Non-pigmented ciliary epithelial cell (primary cell): ENCODE data around the gene TCL1A.

Source experiments
- DNase-seq: peaks from one replicate; pipeline ENCODE4 v3.0.0-alpha.2; 2010; ENCODE audit warnings: low read depth

Gene TCL1A

DNA sequence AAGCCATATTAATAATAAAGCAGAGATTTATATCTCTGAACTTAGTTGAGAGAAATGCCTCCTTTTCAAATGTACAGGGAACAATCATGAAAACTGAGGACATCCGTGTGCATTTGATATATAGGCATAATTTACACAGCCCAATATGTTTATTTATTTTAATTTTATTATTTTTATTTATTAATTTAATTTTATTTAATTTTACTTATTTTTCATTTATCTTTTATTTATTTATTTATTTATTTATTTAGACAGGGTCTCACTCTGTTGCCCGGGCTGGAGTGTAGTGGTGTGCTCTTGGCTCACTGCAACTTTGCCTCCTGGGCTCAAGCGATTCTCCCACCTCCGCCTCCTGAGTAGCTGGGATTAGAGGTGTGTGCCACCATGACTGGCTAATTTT lies 8.4 kb downstream of the TCL1A start:
- no peak for DNase-seq

DNA sequence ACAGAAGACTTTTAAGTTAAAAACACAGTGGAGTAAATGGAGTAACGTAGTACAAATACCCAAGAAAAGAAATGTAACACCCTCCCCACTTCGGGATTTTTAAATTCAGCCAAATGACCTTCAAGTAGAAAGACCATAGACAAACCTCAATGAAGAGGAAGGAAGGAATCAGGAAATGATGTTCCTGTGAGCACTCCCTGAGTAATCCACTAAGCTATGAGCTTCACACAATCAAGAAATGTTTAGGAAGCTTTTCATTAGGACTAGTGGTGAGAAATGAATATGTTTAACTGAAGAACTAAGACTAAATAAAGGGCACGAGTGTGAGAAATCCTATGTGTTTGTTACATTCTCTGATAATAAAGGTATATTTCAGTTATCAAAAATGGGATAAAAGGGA lies 10.1 kb downstream of the TCL1A start:
- DNase-seq: no peak

DNA sequence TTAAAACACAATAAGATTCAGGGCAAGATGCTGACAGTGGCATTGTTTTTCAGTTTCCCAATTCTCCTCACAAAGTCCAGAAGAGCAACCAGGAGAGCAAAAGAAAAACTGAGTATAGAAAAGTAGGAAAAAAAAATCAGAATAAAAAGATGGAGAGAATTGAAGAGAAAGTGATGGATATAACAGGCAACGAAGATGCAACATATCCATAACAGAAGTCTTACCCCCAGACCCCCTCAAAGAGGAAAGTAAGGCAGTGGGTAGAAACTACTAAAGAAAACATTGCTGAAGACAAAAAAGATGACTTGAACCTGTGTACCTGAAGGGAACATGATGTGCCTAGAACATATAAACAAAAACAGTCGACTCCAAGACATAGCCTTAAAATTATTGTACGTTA lies 10.6 kb downstream of the TCL1A start:
- no peak for DNase-seq

DNA sequence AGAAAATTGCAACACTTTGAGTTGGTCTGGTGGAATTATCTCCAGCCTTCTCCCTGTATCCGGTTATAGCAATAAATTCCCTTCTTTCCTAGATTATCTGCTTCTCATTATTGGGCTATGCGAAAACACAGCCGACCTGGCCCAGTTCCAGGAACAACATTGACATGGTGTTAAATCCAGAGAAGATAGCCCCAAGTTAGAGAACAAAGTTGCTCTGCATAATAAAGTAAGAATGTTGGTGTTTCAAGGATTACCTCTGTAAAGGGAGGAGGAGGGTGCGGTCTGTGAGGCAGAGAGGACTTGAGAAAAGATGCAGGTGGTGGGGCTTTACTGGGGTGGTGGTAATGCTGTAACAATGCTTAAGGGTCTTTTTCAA lies 12.1 kb downstream of the TCL1A start:
- no peak for DNase-seq

DNA sequence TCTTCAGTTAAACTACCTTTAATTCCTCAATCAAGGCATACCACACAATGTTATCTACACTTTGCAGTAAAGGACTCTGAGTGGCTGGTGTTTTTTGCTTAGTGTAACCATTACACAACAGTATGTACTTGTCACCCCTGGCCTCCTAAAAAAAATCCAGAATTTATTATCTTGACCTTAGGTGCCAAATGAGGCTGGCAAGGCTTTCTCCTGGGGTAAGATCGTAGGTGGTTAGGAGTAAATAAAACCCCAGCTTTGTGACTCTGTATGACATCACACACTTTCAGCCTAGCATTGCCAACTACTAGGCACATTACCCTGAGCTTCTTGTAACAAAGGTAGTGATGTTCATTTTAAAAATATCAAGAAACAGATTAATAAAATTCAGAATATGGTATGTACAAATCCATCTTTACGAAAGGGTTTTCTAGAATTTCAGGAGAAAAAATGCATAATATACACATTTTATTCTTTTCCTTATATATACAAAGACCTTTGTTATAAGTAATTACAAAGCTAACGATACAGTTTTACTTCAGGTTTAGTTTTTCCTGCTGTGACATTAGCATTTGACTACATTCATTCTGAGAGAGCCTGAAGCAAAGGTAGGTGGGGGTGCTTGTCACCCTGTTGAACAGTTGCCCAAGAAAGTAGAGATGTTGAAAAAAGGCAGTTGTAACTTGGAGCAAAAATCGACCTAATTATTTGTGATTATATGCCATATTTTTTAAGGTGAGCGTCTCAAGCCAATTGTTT lies 13.5 kb downstream of the TCL1A start:
- no peak for DNase-seq

DNA sequence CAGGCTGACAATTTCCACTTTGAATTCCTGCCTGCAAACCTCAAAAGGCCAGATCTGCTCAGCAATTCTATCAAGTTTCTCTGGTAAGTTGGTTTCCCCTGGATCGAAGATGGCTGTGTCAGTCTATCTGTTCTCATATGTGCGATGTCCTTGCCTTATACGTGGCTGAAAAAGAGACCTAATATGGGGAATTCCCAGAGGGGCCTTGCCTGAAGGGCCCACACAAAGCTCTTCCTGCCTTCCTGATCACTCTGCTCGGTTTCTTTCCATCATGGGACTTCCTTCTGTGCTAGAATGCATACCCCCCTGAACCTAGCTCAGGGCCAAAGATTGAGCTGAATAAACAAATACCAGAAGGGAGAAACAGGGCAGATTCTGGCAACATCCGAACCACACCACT lies 14.5 kb downstream of the TCL1A start:
- no peak for DNase-seq

DNA sequence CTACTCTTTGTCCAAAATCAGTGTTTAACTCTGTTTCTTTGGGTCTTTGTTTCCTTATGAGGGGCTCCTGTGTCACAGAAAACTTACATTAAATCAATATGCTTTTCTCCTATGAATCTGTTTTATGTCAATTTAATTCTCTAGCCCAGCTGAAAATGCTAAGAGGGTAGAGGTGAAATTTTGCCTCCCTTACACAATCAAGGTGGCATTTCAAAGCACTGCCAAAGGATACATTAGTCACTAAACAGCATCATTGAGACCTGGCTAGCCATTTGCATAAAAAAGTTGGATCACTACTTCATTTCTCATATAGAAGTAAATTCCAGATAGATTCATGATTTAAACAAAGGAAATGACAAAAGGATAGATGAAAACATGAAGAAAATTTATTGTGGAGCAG lies 15.6 kb downstream of the TCL1A start:
- DNase-seq: no peak

DNA sequence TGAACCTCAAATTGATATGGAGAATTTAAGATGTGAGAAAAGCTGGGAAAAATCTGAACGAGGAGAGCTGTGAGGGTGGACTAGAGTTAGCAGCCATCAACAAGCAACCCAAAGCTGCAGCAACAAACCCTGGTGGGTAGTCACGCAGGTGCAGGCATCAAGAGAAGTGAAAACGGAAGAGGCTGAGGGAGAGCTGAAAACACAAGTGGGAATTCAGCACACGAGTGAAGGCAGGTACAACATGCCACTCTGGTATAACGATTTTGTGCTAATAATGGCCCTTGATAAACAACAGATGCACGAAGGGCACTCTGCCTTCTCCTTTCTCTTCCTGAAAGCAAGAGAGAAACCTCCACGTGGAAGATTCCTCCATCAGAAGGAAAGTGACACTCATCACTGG lies 16.2 kb downstream of the TCL1A start:
- no peak for DNase-seq

DNA sequence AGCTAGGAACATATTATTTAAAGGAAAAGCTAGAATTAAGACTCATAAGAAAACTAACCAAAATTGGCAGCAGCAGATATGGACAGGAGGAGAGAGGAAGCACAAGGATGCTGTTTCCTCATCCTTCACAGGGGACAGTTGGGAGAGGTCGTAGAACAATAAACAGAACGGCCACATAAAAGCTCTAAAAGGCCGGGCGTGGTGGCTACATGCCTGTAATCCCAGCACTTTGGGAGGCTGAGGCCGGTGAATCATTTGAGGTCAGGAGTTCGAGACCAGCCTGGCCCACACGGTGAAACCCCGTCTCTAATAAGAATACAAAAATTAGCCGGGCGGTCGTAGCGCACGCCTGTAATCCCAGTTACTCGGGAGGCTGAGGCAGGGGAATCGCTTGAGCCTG lies 17.2 kb downstream of the TCL1A start:
- no peak for DNase-seq

DNA sequence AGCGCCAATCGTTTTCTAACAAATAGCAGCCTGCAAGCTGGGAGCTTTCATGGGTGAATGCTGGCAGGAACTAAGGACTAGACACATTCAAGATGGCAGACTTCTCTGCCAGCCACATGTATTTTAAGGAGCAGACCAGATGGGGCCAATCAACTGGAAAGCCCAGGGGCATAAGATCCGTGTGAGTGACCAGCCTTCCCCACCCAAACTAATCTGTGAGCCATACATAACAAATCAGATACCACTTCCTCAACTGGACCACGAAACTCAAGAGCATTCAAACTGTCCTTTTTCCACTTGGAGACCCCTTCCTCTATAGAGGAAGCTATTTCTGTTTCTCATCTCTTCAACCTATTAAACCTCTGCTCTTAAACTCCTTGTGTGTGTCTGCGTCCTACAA lies 18.0 kb downstream of the TCL1A start:
- no peak for DNase-seq

DNA sequence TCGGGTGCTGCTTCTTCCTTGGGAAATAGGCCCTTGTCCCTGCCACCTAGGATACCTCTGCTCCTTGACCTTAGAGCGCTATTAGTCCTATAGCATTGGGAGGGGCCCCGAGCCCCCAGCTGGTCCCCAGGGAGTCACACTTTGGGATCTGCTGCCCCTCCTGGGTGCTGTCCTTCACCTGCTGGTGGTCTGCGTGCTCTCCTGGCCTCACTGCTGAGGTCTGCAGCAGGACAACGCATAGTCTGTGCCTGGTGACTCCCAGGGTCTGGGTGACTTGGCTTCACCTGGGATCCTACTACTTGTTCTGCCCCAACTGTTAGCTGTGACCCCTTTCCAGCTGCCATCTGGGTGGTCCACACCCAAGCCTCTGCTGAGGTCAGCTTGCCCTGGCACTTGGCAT lies 18.9 kb downstream of the TCL1A start:
- DNase-seq: no peak

DNA sequence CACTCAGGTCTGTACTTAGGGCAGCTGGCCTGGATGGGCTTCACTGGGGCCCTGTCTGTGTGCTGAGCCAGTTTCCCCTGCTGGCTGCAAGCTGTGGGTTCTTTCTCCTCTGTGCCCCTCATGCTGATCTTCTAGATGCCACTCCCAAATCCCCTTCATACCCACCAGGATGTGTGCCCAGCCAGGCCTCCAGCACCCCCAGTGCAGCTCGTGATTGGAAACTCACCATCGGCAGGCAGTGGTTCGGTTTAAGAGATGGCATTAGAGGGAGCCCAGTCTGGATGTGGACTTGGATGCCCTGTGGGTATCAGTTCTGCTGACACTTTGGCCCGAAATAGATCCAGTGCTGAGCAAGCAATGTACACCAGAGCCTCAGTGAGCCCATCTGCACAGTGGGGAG lies 21.8 kb downstream of the TCL1A start:
- DNase-seq: no peak

DNA sequence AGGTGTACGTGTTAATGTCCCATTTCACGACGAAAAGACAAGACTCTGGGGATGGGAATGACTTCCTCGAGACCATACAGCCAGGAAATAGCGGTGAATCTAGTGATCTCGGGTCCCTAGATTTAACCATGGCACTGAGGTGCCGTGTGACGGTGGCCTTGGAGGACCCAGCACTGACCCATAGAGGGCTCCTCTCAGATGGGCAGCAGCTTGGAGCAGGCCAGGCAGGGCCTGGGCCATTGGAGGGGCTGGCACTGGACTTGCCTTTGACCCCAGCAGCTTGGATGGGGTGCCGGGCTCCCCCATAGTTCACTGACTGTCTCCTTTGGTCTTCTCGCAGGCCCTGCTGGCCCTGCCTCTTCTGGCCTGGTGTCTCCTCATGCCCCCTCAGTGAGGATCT lies 22.3 kb downstream of the TCL1A start:
- DNase-seq: no peak

DNA sequence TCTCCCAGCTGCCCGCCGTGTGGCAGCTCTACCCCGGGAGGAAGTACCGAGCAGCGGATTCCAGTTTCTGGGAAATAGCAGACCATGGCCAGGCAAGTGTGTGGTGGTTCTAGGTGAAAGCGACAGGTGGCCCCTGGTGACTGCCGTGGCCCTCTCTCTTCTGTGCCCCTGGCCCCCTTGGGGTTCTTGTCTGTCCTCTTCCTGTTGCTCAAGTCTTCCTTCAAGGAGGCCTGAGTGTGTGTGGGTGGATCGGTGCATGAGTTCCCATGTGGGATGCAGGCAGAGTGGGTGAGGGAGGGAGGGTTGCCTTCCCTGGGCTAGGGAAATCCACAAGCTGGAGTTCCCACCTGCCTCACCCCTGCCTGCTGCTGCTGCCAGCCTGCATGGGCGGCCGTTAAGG lies 23.1 kb downstream of the TCL1A start:
- no peak for DNase-seq

DNA sequence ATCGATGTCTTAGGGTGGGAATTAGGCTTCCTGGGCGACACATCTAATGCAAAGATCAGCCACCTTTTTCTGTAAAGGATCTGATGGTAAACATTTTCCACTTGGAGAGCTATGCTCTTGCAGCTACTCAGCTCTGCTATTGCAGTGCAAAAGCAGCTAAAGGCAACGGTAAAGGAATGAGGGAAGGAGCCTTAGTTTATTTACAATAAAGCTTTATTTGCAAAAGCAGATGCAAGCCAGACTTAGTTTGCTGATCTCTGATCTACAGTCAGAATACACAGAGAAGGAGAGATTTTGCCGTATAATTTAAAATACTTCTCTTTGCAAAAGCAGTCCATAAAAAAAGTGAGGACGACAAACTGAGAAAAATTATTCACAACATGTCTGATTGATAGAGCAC lies 24.5 kb downstream of the TCL1A start:
- DNase-seq: no peak

DNA sequence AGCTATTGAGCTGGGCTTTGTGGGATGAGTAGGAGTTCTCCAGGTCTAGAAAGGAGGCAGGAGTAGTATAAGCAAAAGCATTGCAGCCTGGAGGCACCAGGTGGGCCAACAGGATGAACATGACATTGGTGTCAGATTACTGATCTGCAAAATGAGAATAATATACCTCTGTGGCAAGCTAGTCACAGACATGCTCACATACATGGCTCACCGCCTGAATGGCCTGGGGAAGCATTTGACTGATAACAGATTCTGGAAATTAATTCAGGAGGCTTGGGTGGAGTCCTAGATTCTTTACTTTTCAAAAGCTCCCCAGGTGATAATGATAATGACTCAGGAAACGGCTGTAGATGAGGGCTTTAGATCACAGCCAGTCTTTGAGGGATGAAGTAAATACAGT lies 27.0 kb downstream of the TCL1A start:
- no peak for DNase-seq

DNA sequence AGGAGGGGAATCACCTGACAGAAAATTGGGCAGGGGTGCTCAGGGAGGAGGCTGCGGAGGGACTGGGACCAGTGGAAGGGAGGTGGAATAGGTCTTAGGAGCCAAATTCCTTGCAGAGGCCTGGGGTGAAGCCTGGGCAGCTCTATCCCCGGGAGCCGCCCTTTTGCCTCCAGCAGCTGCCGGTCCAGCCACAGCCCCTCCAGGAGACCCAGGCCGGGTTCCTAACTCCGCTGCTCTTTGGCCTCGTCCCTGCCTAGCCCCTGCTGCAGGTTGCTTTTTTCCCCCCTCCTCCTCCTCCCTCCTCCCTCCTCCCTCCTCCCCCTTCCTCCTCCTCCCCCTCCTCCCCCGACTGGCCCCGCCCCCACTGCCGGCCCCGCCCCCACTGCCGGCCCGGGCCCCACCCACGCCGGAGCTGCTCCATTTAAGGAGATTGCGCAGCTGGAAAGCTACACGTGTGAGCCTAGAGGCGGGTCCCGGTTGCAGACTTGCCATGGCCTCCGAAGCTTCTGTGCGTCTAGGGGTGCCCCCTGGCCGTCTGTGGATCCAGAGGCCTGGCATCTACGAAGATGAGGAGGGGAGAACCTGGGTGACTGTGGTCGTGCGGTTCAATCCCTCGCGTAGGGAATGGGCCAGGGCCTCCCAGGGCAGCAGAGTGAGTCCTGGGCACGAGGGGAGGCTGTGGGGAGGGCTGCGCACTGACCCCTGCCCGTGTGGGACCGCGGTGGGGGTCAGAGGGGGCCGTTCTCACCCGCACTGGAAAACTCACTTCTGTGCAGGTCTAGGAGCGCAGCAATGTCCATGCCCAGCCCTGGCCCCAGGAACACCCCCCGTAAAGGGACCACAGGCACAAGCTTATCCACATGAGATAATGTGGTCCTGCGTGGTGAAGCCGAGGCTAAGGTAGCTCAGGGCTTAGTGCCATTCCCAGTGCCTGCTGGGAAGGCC lies 27.7 kb downstream of the TCL1A start, which contains the start of gene TCL1B:
Gene TCL1B (plus strand): TSS at position 449 of the 945 bp plus-strand sequence. CDS start 42 bp downstream, at position 491.
- DNase-seq: no peak

DNA sequence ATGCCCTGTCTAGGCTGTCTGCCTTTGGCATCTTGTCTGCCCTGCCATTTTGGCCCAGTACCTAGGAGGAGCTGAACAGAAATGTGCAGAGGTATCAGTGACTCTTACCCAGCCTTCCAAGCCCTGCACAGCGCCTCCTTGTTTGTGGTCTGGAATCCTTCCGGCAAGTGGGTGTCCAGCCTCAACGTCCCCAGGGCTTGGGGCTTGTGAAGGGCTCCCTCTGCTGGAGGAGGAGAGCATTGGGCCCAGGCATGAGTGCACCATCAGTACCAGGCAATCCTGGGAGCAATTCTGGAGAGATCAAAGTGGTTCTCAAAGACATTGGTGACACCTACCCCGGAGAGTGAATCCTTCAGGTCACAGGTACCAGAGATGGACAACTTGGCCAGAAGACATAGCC lies 30.1 kb downstream of the TCL1A start:
- no peak for DNase-seq

DNA sequence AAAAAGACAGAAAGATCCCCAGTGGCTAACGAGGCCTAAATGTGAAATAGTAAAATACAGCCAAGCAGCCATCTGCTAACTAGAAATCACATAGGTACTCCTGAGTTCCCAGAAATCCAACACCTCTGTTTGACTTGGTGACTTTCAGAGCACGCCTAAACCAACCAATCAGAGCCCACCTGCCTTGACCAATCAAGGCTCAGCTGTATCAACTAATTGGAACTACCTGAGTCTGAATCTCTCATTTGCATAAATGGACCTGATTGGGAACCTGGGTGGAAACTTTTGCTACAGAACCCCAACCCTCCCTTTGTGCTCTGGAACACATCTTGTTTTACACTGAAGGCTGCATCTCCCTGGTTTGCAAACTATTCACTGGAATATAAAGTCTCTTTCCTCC lies 32.8 kb downstream of the TCL1A start:
- no peak for DNase-seq

DNA sequence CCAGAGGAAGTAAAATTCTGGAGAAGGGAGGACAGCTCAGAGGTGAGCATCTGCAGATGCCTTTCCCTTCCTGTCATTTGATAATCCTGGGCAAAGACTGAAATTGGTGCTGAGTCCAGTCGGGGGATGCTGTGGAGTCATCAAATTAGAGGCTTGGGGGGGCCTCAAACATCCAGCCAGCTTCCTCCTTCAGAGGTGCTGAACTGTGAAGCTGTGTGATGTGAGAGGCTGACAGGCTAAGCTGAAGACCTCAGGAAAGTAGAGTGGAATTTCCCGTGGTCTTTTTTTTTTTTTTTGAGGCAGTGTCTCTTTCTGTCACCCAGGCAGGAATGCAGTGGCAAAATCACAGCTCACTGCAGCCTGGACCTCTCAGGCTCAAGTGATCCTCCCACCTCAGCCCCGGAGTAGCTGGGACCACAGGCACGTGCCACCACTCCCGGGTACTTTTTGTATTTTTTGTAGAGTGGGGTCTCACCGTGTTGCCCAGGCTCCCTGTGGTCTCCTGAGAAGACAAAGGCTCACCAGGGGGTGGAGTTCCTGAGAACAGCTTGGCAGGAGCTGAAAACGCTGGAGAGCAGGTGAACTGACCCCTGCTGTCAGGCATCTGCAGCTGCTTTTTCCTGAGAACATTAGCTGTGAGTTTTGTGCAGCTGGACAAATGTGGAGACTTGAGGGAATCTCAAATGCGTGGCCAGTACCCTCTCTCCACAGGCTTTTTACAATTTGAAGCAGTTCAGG lies 33.8 kb downstream of the TCL1A start:
- no peak for DNase-seq

DNA sequence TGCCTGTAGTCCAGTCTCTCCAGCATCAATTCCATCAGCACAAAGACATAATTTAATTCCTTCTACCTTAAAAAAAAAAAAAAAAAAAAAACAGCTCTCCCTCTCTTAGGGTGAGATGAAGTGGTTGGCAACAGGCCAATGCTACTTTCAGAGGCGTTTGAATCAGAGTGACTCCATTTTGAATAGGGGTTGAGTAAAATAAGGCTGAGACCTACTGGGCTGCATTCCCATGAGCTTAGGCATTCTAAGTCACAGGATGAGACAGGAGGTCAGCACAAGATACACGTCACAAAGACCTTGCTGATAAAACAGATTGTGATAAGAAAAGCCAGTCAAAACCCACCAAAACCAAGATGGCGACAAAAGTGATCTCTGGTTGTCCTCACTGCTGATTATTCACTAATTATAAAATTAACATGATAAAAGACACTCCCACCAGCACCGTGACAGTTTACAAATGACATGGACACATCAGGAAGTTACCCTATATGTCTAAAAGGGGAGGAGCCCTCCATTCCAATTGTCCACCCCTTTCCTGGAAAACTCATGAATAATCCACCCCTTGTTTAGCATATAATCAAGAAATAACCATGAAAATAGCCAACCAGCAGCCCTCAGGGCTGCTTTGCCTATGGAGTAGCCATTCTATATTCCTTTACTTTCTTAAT lies 34.6 kb downstream of the TCL1A start:
- DNase-seq: no peak

DNA sequence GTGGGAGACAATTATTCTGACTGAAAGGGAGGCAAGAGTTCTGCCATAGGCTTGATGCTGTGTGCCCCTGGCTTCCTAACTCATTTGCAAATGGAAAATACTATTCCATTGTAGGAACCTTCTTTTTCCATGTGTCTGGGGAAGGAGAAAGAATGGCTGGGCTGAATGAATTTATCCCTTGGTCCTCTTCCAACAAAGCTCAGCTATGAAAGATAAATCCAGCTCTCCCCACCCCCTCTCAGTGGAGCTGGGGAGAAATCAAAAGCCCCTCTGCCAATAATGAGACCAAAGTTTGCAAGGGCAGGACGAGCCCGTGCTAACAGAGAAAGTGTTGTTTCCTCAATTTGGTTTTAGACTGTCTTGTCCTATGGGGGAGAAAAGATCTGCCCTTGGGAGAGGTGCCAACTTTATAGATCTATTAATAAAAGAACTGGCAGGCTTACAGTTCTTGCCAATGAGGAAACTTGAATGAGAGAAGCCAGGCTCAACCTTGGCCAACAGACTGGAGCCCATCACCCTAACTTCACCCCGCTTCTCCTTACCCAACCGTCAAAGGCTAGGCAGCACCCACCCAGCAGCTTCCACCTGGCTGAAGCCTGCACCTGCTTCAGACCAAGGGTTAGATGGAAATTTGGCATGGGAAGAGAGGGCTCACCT lies 36.6 kb downstream of the TCL1A start:
- no peak for DNase-seq
